ENCODE results near the gene CDH4. TPM values are rescaled to one million over a fixed set of nuclear protein-coding genes. Genes with fewer than 3 reads are reported as not detected.

The CDH4 gene
- total RNA-seq, 4 donors from 2014 or later, result 0.13 to 0.38 (median 0.21) TPM; not detected in 1

DNA sequence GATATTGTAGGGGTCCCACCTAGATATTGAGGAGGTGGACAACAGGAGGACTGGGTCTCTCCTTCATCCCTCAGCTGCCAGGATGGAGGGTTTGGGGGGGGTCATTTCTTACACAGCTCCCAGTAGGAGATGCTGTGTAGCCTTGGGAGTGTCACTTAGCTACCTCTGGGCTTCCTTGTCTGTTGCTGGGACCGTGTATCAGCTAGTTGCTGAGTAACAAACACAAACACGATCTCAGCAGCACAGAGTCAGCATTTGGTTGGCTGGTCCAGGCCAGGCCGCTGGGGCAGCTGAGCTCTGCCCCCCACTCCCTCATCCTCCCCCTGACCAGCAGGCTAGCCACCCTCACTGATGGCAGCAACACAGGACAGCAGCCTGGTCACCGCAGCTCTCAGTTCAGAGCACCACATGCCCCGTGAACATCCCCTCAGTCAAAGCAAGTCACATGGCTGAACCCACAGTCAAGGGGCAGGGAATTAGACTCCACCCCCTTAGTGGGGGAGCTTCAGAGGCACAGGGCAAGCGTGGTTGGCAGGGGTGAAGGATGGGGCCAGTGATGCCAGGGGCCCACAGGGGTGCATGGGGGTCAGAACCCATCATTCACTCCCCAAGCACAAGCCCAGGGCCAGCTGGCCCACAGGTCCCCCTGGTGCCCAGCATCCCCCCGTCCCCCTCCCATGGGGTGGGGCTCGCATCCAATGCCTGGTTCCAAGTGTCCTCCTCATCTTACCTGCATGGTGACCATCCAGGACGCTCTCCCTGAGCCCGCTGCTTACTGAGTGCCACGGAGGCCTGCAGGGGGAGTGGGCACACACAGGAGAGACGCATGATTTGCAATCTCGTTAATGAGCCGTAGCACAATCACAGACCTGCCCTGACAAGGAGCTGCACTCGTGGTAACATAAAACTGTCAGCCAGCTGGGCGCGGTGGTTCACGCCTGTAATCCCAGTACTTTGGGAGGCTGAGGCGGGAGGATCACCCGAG is 701.3 kb downstream of the CDH4 start:
- intact Hi-C loops (cut with DNase I), result no loop called here
- WGBS, 2 donors, result 48 to 57% methylated on average over 9 to 12 of the region's 20 CpGs

DNA sequence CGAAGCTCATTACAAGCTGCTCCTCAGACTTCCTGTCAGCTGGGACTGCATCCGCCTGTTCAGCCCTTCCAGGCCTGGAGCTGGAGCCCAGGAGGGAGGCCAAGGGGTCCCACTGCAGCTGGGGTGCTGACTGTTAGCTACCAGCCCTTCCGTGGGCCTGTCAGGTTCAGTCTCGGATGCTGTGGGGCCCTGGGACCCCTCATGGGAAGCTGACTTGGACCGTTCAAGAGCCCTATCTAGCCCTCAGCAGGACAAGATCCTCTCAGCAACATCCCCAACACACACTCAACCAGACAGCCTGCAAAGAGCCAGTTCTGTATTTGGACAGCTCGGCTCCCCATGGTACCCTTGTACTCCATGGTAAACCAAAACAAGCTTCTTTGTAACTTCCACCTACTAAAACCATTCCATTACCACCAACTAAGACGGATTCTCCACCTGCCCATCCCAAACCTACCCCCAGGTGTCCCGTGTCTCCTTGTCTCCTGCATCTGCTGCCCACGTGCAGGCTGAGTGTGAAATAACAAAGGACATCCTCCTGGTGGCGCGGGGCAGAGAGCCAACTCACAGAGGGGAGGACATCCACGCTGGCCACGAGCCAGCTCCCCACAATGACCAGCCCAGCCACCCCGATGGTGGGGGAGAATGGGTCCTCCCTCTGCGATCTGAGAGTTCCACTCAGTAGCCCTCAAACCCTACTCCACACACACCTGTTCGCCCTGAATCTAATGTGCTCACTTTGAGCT is 702.4 kb downstream of the CDH4 start:
- 59 to 70% methylated on average over 12 to 15 of the region's 16 CpGs for WGBS, 2 donors
- TF ChIP-seq, protein P1, sequence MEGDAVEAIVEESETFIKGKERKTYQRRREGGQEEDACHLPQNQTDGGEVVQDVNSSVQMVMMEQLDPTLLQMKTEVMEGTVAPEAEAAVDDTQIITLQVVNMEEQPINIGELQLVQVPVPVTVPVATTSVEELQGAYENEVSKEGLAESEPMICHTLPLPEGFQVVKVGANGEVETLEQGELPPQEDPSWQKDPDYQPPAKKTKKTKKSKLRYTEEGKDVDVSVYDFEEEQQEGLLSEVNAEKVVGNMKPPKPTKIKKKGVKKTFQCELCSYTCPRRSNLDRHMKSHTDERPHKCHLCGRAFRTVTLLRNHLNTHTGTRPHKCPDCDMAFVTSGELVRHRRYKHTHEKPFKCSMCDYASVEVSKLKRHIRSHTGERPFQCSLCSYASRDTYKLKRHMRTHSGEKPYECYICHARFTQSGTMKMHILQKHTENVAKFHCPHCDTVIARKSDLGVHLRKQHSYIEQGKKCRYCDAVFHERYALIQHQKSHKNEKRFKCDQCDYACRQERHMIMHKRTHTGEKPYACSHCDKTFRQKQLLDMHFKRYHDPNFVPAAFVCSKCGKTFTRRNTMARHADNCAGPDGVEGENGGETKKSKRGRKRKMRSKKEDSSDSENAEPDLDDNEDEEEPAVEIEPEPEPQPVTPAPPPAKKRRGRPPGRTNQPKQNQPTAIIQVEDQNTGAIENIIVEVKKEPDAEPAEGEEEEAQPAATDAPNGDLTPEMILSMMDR (IDR thresholded peaks at IDR 0.05), result no peak
- no peak for TF ChIP-seq POLR2A (IDR thresholded peaks at IDR 0.05)
- intact Hi-C loops (cut with DNase I), result no loop called here
- Histone ChIP-seq H3K4me3 (no peak overlapping the region), H3K27ac (no peak overlapping the region), H3K4me1 (no peaks in the 10 kb centered on the region), H3K36me3 (no peaks in the 10 kb centered on the region), H3K9me3 (no peaks in the 10 kb centered on the region), H3K27me3 (peaks cover 0 to 61% (median 0%) of the 10 kb centered on the region in 4 donors)
- no peak for DNase-seq

More for the DNA sequence above, 701.3 kb downstream of the CDH4 start:
- Histone ChIP-seq H3K4me1 (no peaks in the 10 kb centered on the region), H3K27me3 (peaks cover 0 to 61% (median 0%) of the 10 kb centered on the region in 4 donors), H3K9me3 (no peaks in the 10 kb centered on the region), H3K27ac (no peak overlapping the region), H3K4me3 (no peak overlapping the region), H3K36me3 (no peaks in the 10 kb centered on the region)
- no peak for DNase-seq
- TF ChIP-seq POLR2A (IDR thresholded peaks at IDR 0.05), result no peak
- TF ChIP-seq, protein P1 (IDR thresholded peaks at IDR 0.05), result no peak

DNA sequence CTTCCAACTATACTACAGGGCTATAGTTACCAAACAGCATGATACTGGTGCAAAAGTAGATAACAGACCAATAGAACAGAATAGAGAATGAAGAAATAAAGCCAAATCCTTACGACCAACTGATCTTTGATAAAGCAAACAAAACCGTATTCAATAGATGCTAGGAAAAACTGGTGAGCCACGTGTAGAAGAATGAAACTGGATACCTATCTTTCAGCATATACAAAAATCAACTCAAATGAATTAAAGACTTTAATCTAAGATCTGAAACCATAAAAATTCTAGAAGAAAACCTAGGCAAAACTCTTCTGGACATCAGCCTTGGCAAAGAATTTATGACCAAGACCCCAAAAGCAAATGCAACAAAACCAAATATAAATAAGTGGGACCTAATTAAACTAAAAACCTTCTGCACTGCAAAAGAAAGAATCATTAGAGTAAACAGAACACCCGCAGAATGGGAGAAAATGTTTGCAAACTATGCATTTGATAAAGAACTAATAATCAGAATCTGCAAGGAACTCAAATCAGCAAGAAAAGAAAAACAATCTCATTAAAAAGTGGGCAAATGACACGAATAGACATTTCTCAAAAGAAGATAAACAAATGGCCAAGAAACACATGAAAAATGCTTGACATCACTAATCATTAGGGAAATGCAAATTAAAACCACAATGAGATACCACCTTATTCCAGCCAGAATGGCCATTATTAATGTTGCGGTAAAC is 703.8 kb downstream of the CDH4 start:
- Histone ChIP-seq H3K9me3 (no peaks in the 10 kb centered on the region), H3K4me3 (no peak overlapping the region), H3K36me3 (no peaks in the 10 kb centered on the region), H3K27me3 (peaks cover 0 to 51% (median 0%) of the 10 kb centered on the region in 4 donors), H3K27ac (no peak overlapping the region), H3K4me1 (no peaks in the 10 kb centered on the region)
- intact Hi-C loops (cut with DNase I), result no loop called here
- 31 to 33% methylated on average over 6 of the region's 6 CpGs for WGBS, 2 donors
- TF ChIP-seq, protein P1 (IDR thresholded peaks at IDR 0.05), result no peak
- no peak for TF ChIP-seq POLR2A (IDR thresholded peaks at IDR 0.05)
- no peak for DNase-seq

DNA sequence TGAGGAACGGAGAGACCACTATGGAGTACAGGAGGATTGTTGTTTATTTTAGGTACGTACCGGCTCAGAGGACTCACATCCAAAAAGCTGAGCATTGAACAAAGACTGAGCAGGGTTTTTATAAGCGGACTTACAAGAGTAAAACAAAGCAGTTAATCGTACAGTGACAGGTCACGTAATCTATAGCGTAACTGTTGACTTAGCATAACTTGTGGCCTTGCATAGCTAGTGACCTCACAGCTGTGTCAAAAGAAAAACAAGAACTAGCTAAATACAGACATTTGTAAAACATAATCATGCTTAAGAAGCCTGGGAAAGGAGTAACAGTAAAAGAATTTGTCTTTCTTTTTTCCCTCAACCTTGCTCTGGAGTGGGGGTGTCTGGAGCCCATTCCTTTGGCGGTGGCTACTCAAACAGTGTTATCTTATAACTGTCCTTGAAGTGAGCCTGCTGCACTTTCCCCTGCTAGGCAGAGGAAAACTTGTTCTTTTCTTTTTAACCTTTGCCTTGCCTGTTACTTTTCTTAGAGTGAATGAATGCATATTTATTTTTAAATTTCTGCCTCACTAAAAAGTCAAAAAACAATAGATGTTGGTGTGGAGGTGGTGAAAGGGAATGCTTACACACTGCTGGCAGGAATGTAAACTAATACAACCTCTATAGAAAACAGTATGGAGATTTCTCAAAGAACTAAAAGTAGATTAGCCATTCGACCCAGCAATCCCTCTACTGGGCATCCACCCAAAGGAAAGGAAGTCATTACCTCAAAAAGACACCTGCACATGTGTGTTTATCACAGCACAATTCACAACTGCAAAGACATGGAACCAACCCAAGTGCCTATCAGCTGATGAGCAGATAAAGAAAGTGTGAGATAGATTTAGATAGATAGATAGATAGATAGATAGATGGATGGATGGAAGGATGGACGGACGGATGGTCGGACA is 704.6 kb downstream of the CDH4 start:
- no peak overlapping the region for H3K4me3 ChIP-seq
- TF ChIP-seq, protein P1 (IDR thresholded peaks at IDR 0.05), result no peak
- TF ChIP-seq POLR2A (IDR thresholded peaks at IDR 0.05), result no peak
- no peaks in the 10 kb centered on the region for H3K9me3 ChIP-seq
- no peaks in the 10 kb centered on the region for H3K36me3 ChIP-seq
- intact Hi-C loops (cut with DNase I), result no loop called here
- no peak overlapping the region for H3K27ac ChIP-seq
- 33 to 40% methylated on average over 12 of the region's 12 CpGs for WGBS, 2 donors
- H3K4me1 ChIP-seq, result no peaks in the 10 kb centered on the region
- peaks cover 0 to 47% (median 0%) of the 10 kb centered on the region in 4 donors for H3K27me3 ChIP-seq
- DNase-seq, result no peak
